GM12878 (cell line): ENCODE results near the gene PSMB3. TPM values are rescaled to one million over a fixed set of nuclear protein-coding genes. Genes with fewer than 3 reads are reported as not detected.

Source experiments
- ATF2 ChIP-seq: IDR thresholded peaks from 2 replicates; pipeline ENCODE4 v1.6.1; 2012; ENCODE audit warnings: low read length, inconsistent platforms
- BHLHE40 ChIP-seq, 2 experiments: fragments of 450-650 bp in 1 of 2; IDR thresholded peaks; 2 replicates each; pipeline ENCODE4 v1.6.1; 2011 to 2017; ENCODE audit warnings: low read depth in 2 of 2, borderline replicate concordance in 1 of 2, improper control_type of control experiment in 1 of 2, low read length in 1 of 2, mild to moderate bottlenecking in 1 of 2
- CBFB ChIP-seq: IDR thresholded peaks from 2 replicates; pipeline ENCODE4 v1.6.1; 2016; ENCODE audit warnings: antibody characterized with exemption, low read depth
- CHD1 ChIP-seq: IDR thresholded peaks from 2 replicates; pipeline ENCODE4 v1.6.1; 2012; ENCODE audit warnings: low read depth, low read length, improper control_type of control experiment
- CREB1 ChIP-seq: IDR thresholded peaks from 2 replicates; pipeline ENCODE4 v1.6.1; 2012; ENCODE audit warnings: low read depth, mild to moderate bottlenecking, inconsistent platforms
- EED ChIP-seq: sonication (generic); IDR thresholded peaks from 2 replicates; pipeline ENCODE4 v1.6.1; 2016; ENCODE audit warnings: antibody characterized with exemption, low read depth
- EGR1 ChIP-seq, 2 experiments: IDR thresholded peaks; 1 replicate in 1 of 2; 2 replicates in 1 of 2; pipeline ENCODE4 v1.6.1; 2011 to 2012; ENCODE audit warnings: low read depth in 2 of 2, low read length in 2 of 2, borderline replicate concordance in 1 of 2, mild to moderate bottlenecking in 1 of 2, moderate library complexity in 1 of 2
- ETV6 ChIP-seq, 2 experiments: fragments of 450-650 bp in 1 of 2; IDR thresholded peaks in 1 of 2; conservative IDR thresholded peaks in 1 of 2; 2 replicates each; pipeline ENCODE4 v1.6.1; 2014; ENCODE audit warnings: antibody characterized with exemption in 1 of 2, borderline replicate concordance in 1 of 2, low read depth in 1 of 2, mild to moderate bottlenecking in 1 of 2, moderate library complexity in 1 of 2
- EZH2 ChIP-seq: IDR thresholded peaks from 2 replicates; pipeline ENCODE4 v1.6.1; 2012; ENCODE audit warnings: low read depth, mild to moderate bottlenecking, control low read depth, inconsistent platforms, low read length, borderline replicate concordance; ENCODE audit not compliant: control insufficient read depth
- FOXM1 ChIP-seq: IDR thresholded peaks from 2 replicates; pipeline ENCODE4 v1.6.1; 2012; ENCODE audit warnings: low read depth, mild to moderate bottlenecking, inconsistent platforms, low read length, moderate library complexity
- GABPA ChIP-seq: IDR thresholded peaks from 2 replicates; pipeline ENCODE4 v1.6.1; 2014; ENCODE audit warnings: antibody characterized with exemption, low read depth, mild to moderate bottlenecking, inconsistent platforms
- IKZF2 ChIP-seq, 2 experiments: fragments of 450-650 bp; IDR thresholded peaks; 2 replicates each; pipeline ENCODE4 v1.6.1; 2017; ENCODE audit warnings: mild to moderate bottlenecking in 2 of 2, moderate library complexity in 2 of 2
- MAX ChIP-seq: IDR thresholded peaks from 2 replicates; pipeline ENCODE4 v1.6.1; 2012; ENCODE audit warnings: low read depth, low read length, improper control_type of control experiment
- MEF2A ChIP-seq: IDR thresholded peaks from 2 replicates; pipeline ENCODE4 v1.6.1; 2011; ENCODE audit warnings: low read depth, mild to moderate bottlenecking, low read length, moderate library complexity; ENCODE audit not compliant: insufficient read depth
- MEF2B ChIP-seq: fragments of 450-650 bp; IDR thresholded peaks from 2 replicates; pipeline ENCODE4 v1.6.1; 2018; ENCODE audit warnings: mild to moderate bottlenecking, moderate library complexity; ENCODE audit not compliant: partially characterized antibody, poor library complexity, severe bottlenecking
- NFIC ChIP-seq: IDR thresholded peaks from 2 replicates; pipeline ENCODE4 v1.6.1; 2012; ENCODE audit warnings: low read depth, mild to moderate bottlenecking, inconsistent platforms, low read length, moderate library complexity
- PAX5 ChIP-seq: IDR thresholded peaks from 2 replicates; pipeline ENCODE4 v1.6.1; 2011; ENCODE audit warnings: low read depth, low read length, borderline replicate concordance
- RUNX3 ChIP-seq: IDR thresholded peaks from 2 replicates; pipeline ENCODE4 v1.6.1; 2012; ENCODE audit warnings: low read length, inconsistent platforms
- SPI1 ChIP-seq: IDR thresholded peaks from 2 replicates; pipeline ENCODE4 v1.6.1; 2011; ENCODE audit warnings: low read depth, mild to moderate bottlenecking, low read length, moderate library complexity, borderline replicate concordance; ENCODE audit not compliant: insufficient read depth
- STAT3 ChIP-seq: IDR thresholded peaks from 2 replicates; pipeline ENCODE4 v1.6.1; 2011; ENCODE audit warnings: low read depth, low read length, improper control_type of control experiment
- TARDBP ChIP-seq: IDR thresholded peaks from 2 replicates; pipeline ENCODE4 v1.6.1; 2016; ENCODE audit warnings: borderline replicate concordance
- TCF7 ChIP-seq: IDR thresholded peaks from 2 replicates; pipeline ENCODE4 v1.6.1; 2014; ENCODE audit warnings: antibody characterized with exemption, borderline replicate concordance
- YBX1 ChIP-seq: fragments of 450-650 bp; IDR thresholded peaks from 2 replicates; pipeline ENCODE4 v1.6.1; 2016; ENCODE audit warnings: antibody characterized with exemption
- ZBED1 ChIP-seq: IDR thresholded peaks from 2 replicates; pipeline ENCODE4 v1.6.1; 2016; ENCODE audit warnings: borderline replicate concordance
- ZNF274 ChIP-seq: IDR thresholded peaks from one replicate; pipeline ENCODE4 v1.8.0; 2011; ENCODE audit not compliant: insufficient read length, insufficient read depth
- polyA plus RNA-seq, 11 experiments: library from polyadenylated mRNA; depleted of rRNA in 4 of 11; unstranded in 6 of 11; stranded (reverse) in 5 of 11; fragments of >200 nt; fragmentation: Nextera tagmentation in 4 of 11; fragmentation: Illumina TruSeq in 1 of 11; extraction: Ambion mirVana in 4 of 11; extraction: Trizol in 1 of 11; gene quantifications; 1 replicate in 1 of 11; 2 replicates in 10 of 11; pipeline versions ENCODE4 v1.2.1 to v1.2.3, GENCODE V29; 2011 to 2016; ENCODE audit warnings: inconsistent platforms in 2 of 11, missing spikeins in 2 of 11, low read depth in 1 of 11
- total RNA-seq, 4 experiments: library from RNA; depleted of rRNA in 3 of 4; stranded (reverse); fragments of >200 nt in 3 of 4; fragmentation: Illumina TruSeq in 1 of 4; extraction: Trizol in 1 of 4; gene quantifications; 2 replicates each; pipeline versions ENCODE4 v1.2.1 to v1.2.3, GENCODE V29; 2013 to 2021
- TF ChIP-seq, protein P1 (sequence below): IDR thresholded peaks from 2 replicates; pipeline ENCODE4 v1.6.1; 2012; ENCODE audit warnings: low read depth, low read length, improper control_type of control experiment
- TF ChIP-seq, protein P2 (sequence below): IDR thresholded peaks from 2 replicates; pipeline ENCODE4 v1.6.1; 2011; ENCODE audit warnings: borderline replicate concordance, low read depth, mild to moderate bottlenecking, moderate library complexity, low read length; ENCODE audit not compliant: insufficient read depth, poor library complexity, severe bottlenecking

The PSMB3 gene
- total and polyA plus RNA-seq, 10 of the 15 experiments (the other 5 are each of a cell fraction or from before 2014, with no cell fraction given) = 300 to 2,130 (median 490) TPM

GRCh38 chr17:38728290-38728831 lies 24.2 kb upstream of the PSMB3 start (continued):
- TF ChIP-seq ATF2 (0 out of 2 replicates have a peak, but pooled peaks have one; percentile 12), GABPA (peak; percentile 73; the same call in 1 of the 2 replicates), YBX1 (no peak), MEF2A (0 out of 2 replicates have a peak, but pooled peaks have one; percentile 29), BHLHE40 (IDR thresholded peaks at IDR 0.05; ENCODE audit: borderline replicate concordance in 1 of 2, low read depth in 2 of 2, low read length in 1 of 2) (0 out of 4 replicates have a peak, but pooled peaks of 1 of the 2 experiments have one; percentile 11), CBFB (peak; percentile 85; the same call in 1 of the 2 replicates), ETV6 (conservative IDR thresholded peaks at IDR 0.05 in 1 of 2, IDR thresholded peaks at IDR 0.05 in 1 of 2; ENCODE audit: borderline replicate concordance in 1 of 2, low read depth in 1 of 2) (peak in 1 of 2 experiments; percentile 79; a peak in 2 of 4 replicates), STAT3 (no peak), EZH2 (no peak), ZNF274 (no peak), CREB1 (0 out of 2 replicates have a peak, but pooled peaks have one; percentile 33), TARDBP (peak; percentile 79), CHD1 (no peak), ZBED1 (peak; percentile 64; the same call in 1 of the 2 replicates), MEF2B (peak; percentile 17), EGR1 (IDR thresholded peaks at IDR 0.05; ENCODE audit: borderline replicate concordance in 1 of 2, low read depth in 2 of 2, low read length in 2 of 2) (peak in 1 of 2 experiments; percentile 81; a peak in 2 of 3 replicates), NFIC (peak; percentile 46; the same call in 1 of the 2 replicates), TCF7 (no peak), MAX (peak; percentile 56; the same call in 1 of the 2 replicates), RUNX3 (peak; percentile 96), FOXM1 (no peak), PAX5 (no peak), SPI1 (0 out of 2 replicates have a peak, but pooled peaks have one; percentile 12), EED (peak; percentile 65; the same call in 1 of the 2 replicates), IKZF2 (IDR thresholded peaks at IDR 0.05) (peak in 1 of 2 experiments; percentile 15; a peak in 1 of 4 replicates)
- TF ChIP-seq, protein P1, sequence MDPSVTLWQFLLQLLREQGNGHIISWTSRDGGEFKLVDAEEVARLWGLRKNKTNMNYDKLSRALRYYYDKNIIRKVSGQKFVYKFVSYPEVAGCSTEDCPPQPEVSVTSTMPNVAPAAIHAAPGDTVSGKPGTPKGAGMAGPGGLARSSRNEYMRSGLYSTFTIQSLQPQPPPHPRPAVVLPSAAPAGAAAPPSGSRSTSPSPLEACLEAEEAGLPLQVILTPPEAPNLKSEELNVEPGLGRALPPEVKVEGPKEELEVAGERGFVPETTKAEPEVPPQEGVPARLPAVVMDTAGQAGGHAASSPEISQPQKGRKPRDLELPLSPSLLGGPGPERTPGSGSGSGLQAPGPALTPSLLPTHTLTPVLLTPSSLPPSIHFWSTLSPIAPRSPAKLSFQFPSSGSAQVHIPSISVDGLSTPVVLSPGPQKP = no peak
- TF ChIP-seq, protein P2, sequence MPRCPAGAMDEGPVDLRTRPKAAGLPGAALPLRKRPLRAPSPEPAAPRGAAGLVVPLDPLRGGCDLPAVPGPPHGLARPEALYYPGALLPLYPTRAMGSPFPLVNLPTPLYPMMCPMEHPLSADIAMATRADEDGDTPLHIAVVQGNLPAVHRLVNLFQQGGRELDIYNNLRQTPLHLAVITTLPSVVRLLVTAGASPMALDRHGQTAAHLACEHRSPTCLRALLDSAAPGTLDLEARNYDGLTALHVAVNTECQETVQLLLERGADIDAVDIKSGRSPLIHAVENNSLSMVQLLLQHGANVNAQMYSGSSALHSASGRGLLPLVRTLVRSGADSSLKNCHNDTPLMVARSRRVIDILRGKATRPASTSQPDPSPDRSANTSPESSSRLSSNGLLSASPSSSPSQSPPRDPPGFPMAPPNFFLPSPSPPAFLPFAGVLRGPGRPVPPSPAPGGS = peak; percentile 34
